ENCODE data around the gene CCDC12.

DNA sequence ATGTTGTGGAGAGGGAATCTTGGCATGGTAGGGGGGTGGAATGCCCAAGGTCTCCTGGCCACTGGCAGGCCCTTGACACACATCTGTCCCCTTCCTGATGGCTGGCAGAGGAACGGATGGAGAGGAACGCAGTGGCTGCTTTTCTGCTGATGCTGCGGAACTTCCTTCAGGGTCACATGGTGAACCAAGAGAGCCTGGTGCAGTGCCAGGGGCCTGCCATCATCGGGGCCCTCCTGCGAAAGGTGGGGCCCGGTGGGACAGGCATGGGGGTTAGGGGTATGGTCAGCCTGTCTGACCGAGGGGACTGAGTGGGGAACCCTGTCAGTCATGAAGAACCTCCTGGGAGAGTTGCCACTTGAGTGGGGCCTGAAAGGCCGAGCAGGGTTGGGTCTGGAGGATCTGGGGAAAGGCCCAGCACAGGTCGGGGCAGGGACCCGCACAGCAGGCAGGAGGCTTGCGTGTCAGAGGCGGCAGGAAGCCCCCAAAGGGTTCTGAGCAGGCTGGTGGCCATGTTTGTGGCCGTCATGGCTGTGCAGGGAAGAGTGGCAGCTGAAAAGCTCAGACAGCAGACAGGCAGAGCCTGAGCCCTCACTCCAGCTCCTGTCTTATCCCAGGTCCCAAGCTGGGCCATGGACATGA lies 21.0 kb upstream of the CCDC12 start:
- TF ChIP-seq POLR2AphosphoS5 (IDR thresholded peaks at IDR 0.05; ENCODE audit: borderline replicate concordance, low read depth, low read length) (no peak), EZH2 (IDR thresholded peaks at IDR 0.05) (no peak)

Measured in SK-N-MC (cell line).